ENCODE measurements around the gene KCNQ2.

The KCNQ2 gene

GRCh38 chr20:63501818-63502670 lies 29.6 kb upstream of the KCNQ2 start:
- DNase-seq (ENCODE audit: low spot score) = no peak

DNA sequence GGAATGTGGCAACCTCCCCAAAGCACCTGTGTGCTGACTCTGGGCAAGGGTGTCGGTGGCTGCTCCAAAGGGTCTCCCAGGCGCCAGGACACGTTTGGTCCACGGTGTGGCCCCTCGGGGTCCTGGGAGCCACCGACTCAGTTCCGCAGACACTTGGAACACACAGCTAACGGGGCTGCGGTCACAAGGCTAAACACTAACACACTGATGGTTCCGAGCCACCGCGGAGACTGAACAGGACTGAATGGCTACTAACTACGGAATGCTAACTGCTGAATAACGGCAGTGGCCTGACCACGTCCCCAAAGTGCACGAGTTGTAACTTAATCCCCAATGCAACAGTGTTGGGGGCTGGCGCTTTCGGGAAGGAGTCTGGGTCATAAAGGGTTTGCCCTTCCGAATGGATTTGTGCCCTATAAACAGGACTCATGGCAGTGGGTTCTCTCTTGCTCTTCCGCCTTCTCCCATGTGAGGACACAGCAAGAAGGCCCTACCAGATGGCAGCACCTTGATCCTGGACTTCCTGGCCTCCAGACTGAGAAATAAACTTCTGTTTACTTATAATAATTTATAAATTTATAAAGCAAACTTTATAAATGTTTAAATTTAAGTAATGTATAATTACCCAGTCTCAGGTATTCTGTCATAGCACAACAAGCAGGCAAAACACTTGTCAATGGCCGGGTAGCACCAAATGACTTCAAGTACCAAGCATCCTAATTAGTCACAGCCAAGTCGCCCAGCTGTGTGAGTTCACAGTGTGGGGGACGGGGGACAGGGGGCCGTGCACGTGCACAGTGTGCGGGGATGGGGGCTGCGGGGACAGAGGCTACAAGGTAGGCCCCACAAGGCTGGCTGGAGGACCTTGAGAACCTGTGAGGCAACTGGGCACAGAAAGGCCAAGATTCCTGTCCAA lies 28.7 kb upstream of the KCNQ2 start:
- no peak for DNase-seq (ENCODE audit: low spot score)

GRCh38 chr20:63500151-63500901 lies 27.9 kb upstream of the KCNQ2 start:
- no peak for DNase-seq (ENCODE audit: low spot score)

DNA sequence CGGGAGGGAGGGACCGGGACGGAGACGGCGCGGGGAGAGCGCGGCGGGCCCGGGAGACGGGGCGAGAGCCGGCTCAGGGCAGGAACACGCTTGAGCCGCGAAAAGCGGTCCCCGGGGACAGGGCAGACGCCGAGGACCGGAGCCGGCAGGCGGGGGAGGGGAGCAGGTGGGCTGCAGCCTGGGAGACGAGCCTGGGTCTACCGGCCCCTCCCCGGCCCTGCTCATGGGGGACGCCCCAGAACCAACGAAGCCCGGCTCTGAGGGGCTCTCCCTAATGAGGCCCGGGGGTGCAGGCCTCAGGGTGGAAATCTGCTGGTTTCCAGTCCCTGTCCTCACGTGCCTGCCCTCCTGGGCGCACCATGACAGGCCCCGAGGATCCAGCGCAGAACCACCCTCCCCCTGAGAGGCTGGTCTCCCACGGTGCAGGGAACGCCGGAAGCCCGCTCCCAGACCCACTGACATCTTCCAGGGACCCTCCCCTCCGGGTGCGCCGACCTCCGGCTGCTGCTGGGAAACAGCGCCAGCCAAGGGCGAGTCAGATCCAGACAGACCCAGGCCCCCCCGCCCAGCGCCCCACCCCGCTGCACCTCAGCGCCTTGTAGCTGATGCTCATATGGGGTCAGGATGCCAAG lies 27.0 kb upstream of the KCNQ2 start:
- no peak for DNase-seq (ENCODE audit: low spot score)

GRCh38 chr20:63498960-63499337 lies 26.5 kb upstream of the KCNQ2 start, which contains the start of gene EEF1A2:
Gene EEF1A2, minus strand, starts transcription at chr20:63499083. Its CDS starts 1,320 bp downstream, at chr20:63497763.
- DNase-seq (ENCODE audit: low spot score) = peak; percentile 50

DNA sequence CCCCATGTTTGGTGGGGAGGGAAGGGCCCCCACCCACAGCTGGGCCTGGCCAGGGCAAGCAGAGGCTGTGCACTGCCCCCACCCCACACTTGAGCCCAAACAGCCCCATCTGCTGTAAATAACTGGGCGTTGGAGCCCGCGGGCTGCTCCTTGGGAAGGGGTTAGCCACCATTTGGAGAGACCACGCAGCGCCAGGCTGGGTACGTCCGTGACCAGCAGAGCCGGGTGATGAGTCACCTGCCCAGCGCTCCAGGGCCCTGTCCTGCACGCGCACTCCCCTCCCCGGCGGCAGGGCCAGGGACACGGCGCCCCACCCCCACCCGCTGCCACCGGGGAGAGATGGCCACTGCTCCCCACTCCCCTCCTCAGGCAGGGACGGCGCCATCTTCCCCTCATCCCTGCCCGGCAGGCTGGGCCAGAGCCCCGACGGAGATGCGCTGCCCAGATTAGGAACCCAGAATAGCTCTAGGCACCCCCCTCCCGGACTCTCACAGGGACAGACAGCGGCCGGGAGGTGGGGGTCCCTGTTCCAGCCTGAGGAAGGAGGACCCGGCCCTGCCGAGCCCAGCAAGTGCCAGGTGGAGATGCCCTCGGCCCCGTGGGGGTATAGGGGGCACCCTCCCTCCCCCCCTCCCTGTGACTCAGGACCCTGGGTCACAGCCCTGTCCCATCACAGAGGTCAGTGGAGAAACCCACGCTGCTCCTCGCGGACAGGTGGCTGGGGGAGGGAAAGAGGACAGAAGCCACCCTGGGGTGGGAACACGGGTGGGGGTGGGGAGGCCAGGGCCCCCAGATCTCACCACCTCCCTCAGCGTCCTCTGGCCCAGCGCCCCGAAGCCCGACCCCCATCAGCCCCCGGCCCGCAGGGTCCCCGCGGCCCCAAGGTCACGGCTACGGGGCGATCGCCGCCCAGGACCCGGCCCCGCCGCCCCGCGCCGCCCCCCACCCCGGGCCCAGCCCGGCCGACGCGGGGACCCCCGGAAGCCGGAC lies 25.8 kb upstream of the KCNQ2 start:
- DNase-seq (ENCODE audit: low spot score) = peak; percentile 60

DNA sequence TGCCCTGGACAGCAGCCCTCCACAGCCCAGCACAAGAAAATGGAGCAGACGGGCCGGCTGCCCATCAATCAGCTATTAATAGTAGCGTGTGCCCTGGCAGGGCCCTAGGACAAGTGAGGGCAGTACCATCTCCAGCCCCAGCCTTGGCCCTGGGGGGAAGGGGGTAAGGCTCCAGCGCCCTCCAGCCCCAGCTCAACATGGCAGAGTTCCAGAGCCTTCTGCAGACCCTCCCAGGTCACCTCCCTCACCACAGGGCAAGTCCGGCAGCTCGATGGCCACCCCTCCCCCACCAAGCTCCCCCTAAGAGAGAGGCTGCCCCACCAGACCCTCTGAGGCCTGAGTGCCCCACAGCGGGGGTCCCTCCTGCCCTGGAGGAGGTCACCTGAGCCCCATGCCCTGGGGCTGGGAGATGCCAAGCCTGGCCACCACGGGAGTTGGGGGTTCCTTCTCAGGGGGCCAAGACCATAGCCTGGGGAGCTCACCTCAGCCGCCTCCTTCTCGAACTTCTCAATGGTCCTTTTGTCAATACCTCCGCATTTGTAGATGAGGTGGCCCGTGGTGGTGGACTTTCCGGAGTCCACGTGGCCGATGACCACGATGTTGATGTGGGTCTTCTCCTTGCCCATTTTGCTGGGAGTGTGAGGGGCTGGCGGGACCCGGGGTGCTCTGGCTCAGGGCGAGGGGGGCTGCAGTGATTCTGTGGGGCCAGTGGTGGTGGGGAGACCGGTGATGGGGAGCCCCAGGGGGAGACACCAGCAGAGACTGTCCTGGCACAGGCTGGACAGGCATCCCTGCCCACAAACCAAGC lies 24.9 kb upstream of the KCNQ2 start:
- DNase-seq (ENCODE audit: low spot score) = no peak

- no peak for DNase-seq (ENCODE audit: low spot score)
Measured at GRCh38 chr20:63496596-63497120, 24.2 kb upstream of the KCNQ2 start.

- peak; percentile 88 for DNase-seq (ENCODE audit: low spot score)
Measured at GRCh38 chr20:63495741-63496595, 23.5 kb upstream of the KCNQ2 start.

GRCh38 chr20:63495167-63495720 lies 22.8 kb upstream of the KCNQ2 start:
- DNase-seq (ENCODE audit: low spot score) = no peak

- DNase-seq (ENCODE audit: low spot score) = no peak
Measured at GRCh38 chr20:63494420-63495166, 22.1 kb upstream of the KCNQ2 start.

GRCh38 chr20:63494084-63494419 lies 21.6 kb upstream of the KCNQ2 start:
- DNase-seq (ENCODE audit: low spot score) = no peak

GRCh38 chr20:63493563-63494020 lies 21.1 kb upstream of the KCNQ2 start:
- DNase-seq (ENCODE audit: low spot score) = no peak

DNA sequence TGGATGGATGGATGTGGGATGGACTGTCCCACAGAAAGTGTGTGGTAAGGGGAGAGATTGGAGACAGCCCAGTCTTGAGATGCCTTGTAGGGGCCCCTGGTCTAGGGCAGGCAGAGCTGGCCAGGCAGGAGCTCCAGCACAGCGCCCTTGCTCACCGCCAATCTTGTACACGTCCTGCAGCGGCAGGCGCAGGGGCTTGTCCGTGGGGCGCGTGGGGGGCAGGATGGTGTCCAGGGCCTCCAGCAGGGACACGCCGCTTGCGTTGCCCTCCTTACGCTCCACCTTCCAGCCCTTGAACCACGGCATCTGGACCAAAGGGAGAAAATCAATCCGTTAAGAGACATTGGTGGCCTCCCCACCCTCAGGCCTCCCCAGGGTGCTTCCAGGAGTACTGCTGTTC lies 20.5 kb upstream of the KCNQ2 start:
- DNase-seq (ENCODE audit: low spot score) = no peak

- no peak for DNase-seq (ENCODE audit: low spot score)
Measured at GRCh38 chr20:63492518-63492917, 20.1 kb upstream of the KCNQ2 start.

- DNase-seq (ENCODE audit: low spot score) = no peak
Measured at GRCh38 chr20:63491635-63492230, 19.3 kb upstream of the KCNQ2 start.

DNA sequence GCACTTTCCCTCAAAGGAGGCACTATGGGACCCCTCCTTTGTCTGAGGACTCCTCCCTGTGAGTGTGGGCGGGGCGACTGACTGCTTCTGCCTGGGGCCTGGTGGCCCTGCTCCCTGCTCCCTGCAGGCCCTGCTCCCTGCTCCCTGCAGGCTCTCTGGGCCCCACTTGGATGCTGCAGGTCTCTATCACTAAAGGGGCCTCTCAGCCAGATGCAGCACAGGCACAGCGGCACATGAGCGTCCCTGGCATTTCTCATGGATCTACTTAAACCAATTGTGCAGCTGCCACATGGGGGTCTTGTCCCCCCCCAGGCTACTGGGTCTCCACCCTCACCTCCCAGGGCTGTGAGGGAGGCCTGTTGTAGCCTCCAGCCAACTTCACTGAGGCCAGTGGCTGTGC lies 18.6 kb upstream of the KCNQ2 start:
- DNase-seq (ENCODE audit: low spot score) = no peak

All from AG20443 (cell line).